Breast epithelium (tissue), 4 donors: ENCODE data around the gene OR6K2. TPM values are rescaled to one million over a fixed set of nuclear protein-coding genes. Genes with fewer than 3 reads are reported as not detected.
"Not testable (repeated sequence)": the region's sequence is repeated elsewhere in the genome, so short reads cannot be mapped to it uniquely, and the experiment has no call there.

Experiments
- DNase-seq, 2 donors: peaks; one replicate each; pipeline ENCODE4 v3.0.0-alpha.2; 2019; ENCODE audit warnings: low spot score in 2 of 2
- H3K27ac ChIP-seq, 2 donors: fragments of 200-600 bp; sonication (generic) in 1 of 2; one replicate each; pipeline ENCODE4 v1.5.1; 2016 to 2019; ENCODE audit warnings: mild to moderate bottlenecking in 1 of 2
- H3K27me3 ChIP-seq, 2 donors: fragments of 200-600 bp; sonication (generic) in 1 of 2; one replicate each; pipeline versions ENCODE4 v1.5.1 to v1.6.0; 2017 to 2019; ENCODE audit warnings: control low read depth in 1 of 2, mild to moderate bottlenecking in 1 of 2
- H3K36me3 ChIP-seq: fragments of 200-600 bp; one replicate; pipeline ENCODE4 v1.5.1; 2019
- H3K4me1 ChIP-seq, 2 donors: fragments of 200-600 bp; sonication (generic); one replicate each; pipeline ENCODE4 v1.5.1; 2016 to 2019; ENCODE audit warnings: control low read depth in 1 of 2
- H3K4me3 ChIP-seq, 3 donors: fragments of 200-600 bp; sonication (generic); 1 replicate in 2 of 3; 2 replicates in 1 of 3; pipeline ENCODE4 v1.5.1; 2016 to 2019; ENCODE audit warnings: mild to moderate bottlenecking in 3 of 3, moderate library complexity in 2 of 3
- H3K9me3 ChIP-seq, 2 donors: fragments of 200-600 bp; sonication (generic) in 1 of 2; one replicate each; pipeline ENCODE4 v1.5.1; 2016 to 2019; ENCODE audit warnings: control low read depth in 1 of 2
- POLR2A ChIP-seq: fragments of 450-650 bp; IDR thresholded peaks from one replicate; pipeline ENCODE4 v1.6.1; 2016; ENCODE audit warnings: antibody characterized with exemption, mild to moderate bottlenecking, moderate library complexity
- POLR2AphosphoS5 ChIP-seq, 3 donors: sonication (generic); formaldehyde crosslinking; IDR thresholded peaks; one replicate each; pipeline ENCODE4 v1.6.1; 2017; ENCODE audit warnings: antibody characterized with exemption in 3 of 3
- intact Hi-C: fragments of 100-400 bp; cut with DNase I; formaldehyde crosslinking; loops from one replicate; pipeline ENCODE4 v1.15.1; 2023; ENCODE audit warnings: low total_unique reads
- total RNA-seq, 3 donors: library from RNA; depleted of rRNA; stranded (reverse); fragments of >200 nt; gene quantifications; one replicate each; pipeline ENCODE4 v1.1.0, GENCODE V29; 2016
- TF ChIP-seq, protein P1 (sequence below), 3 donors: fragments of 450-650 bp; IDR thresholded peaks; one replicate each; pipeline ENCODE4 v1.5.1; 2016 to 2017; ENCODE audit warnings: antibody characterized with exemption in 3 of 3, mild to moderate bottlenecking in 3 of 3, moderate library complexity in 3 of 3

Gene OR6K2
- total RNA-seq, 3 donors from 2014 or later, result not detected

DNA sequence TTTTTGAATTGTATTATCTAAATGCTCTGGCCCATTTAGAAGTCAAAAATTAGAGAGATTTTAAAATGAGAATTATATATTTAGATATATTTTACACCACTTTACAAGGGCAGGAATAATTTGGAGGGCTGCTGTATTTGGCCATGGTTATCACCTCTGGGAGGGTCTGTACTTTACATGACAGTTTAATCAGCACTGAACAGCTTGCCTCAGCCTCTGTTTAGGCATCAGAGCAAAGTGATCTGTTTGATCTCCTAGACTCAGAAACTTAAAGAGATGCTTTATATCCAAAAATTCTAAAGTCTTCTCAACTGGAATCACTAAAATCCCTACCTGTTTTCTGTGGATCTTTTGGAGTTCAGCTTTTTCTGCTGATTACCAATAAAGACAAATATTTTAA, 8.5 kb downstream of the OR6K2 start:
- DNase-seq, result no peak
- H3K4me1 ChIP-seq, result no peaks in the 10 kb centered on the region
- intact Hi-C loops, result no loop called here
- H3K36me3 ChIP-seq, result no peaks in the 10 kb centered on the region
- no peak overlapping the region for H3K4me3 ChIP-seq
- H3K27me3 ChIP-seq, result no peaks in the 10 kb centered on the region
- H3K9me3 ChIP-seq, result no peaks in the 10 kb centered on the region
- TF ChIP-seq POLR2AphosphoS5 (IDR thresholded peaks at IDR 0.05), result no peak
- TF ChIP-seq POLR2A, result no peak
- TF ChIP-seq, protein P1, sequence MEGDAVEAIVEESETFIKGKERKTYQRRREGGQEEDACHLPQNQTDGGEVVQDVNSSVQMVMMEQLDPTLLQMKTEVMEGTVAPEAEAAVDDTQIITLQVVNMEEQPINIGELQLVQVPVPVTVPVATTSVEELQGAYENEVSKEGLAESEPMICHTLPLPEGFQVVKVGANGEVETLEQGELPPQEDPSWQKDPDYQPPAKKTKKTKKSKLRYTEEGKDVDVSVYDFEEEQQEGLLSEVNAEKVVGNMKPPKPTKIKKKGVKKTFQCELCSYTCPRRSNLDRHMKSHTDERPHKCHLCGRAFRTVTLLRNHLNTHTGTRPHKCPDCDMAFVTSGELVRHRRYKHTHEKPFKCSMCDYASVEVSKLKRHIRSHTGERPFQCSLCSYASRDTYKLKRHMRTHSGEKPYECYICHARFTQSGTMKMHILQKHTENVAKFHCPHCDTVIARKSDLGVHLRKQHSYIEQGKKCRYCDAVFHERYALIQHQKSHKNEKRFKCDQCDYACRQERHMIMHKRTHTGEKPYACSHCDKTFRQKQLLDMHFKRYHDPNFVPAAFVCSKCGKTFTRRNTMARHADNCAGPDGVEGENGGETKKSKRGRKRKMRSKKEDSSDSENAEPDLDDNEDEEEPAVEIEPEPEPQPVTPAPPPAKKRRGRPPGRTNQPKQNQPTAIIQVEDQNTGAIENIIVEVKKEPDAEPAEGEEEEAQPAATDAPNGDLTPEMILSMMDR (IDR thresholded peaks at IDR 0.05), result no peak
- no peak overlapping the region for H3K27ac ChIP-seq

DNA sequence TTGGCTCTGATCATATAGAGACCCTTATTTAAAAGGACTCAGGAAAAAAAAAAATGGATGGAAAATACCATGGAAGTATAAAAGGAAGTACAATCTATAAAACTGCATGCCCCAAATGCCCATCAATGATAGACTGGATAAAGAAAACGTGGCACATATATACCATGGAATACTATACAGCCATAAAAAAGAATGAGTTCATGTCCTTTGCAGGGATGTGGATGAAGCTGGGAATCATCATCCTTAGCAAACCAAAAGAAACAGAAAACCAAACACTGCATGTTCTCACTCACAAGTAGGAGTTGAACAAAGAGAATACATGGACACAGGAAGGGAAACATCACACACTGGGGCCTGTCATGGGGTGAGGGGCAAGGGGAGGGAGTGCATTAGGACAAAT, 9.3 kb downstream of the OR6K2 start:
- H3K4me1 ChIP-seq, H3K27me3 ChIP-seq, DNase-seq, H3K9me3 ChIP-seq, intact Hi-C loops, H3K27ac ChIP-seq, H3K36me3 ChIP-seq, H3K4me3 ChIP-seq: not testable (repeated sequence)

DNA sequence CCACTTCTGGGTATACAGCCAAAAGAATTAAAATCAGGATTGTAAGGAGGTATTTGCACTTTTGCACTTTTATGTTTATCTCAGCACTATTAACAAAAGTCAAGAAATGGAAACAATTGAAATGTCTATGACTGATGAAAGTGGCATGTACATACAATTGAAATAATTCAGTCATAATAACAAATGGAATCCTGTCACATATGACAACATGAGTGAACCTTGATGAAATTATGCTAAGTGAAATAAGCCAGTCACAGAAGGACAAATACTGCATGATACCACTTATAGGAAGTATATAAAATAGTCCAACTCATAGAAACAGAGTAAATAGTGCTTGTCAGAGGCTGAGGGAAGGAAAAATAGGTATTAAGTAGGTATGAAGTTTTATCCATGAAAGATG, 10.6 kb downstream of the OR6K2 start:
- no peak for DNase-seq

DNA sequence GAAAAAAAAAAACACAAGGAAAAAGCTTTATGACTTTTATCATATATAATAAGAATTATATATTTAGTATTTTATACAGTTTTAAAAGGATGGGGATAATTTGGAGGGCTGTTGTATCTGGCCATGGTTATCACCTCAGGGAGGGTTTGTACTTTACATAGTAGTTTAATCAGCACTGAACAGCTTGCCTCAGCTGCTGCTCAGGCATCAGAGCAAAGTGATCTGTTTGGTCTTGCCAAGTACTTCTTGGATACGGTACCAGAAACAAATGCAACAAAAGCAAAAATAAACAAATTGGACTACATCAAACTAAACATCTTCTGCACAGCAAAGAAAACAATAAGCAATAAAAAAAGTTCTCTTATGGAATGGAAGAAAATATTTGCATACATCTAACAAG, 11.3 kb downstream of the OR6K2 start:
- Histone ChIP-seq H3K4me1 (no peaks in the 10 kb centered on the region), H3K36me3 (no peaks in the 10 kb centered on the region), H3K9me3 (no peaks in the 10 kb centered on the region), H3K27ac (no peak overlapping the region), H3K27me3 (no peaks in the 10 kb centered on the region), H3K4me3 (no peak overlapping the region)
- TF ChIP-seq POLR2AphosphoS5 (IDR thresholded peaks at IDR 0.05), result no peak
- no peak for TF ChIP-seq POLR2A
- TF ChIP-seq, protein P1 (IDR thresholded peaks at IDR 0.05), result no peak
- DNase-seq, result no peak
- intact Hi-C loops, result no loop called here

More for the DNA sequence above, 10.6 kb downstream of the OR6K2 start:
- Histone ChIP-seq H3K36me3 (no peaks in the 10 kb centered on the region), H3K27ac (no peak overlapping the region), H3K27me3 (no peaks in the 10 kb centered on the region), H3K4me3 (no peak overlapping the region), H3K4me1 (no peaks in the 10 kb centered on the region), H3K9me3 (no peaks in the 10 kb centered on the region)
- intact Hi-C loops, result no loop called here
- TF ChIP-seq, protein P1 (IDR thresholded peaks at IDR 0.05), result no peak
- no peak for TF ChIP-seq POLR2AphosphoS5 (IDR thresholded peaks at IDR 0.05)
- no peak for TF ChIP-seq POLR2A

DNA sequence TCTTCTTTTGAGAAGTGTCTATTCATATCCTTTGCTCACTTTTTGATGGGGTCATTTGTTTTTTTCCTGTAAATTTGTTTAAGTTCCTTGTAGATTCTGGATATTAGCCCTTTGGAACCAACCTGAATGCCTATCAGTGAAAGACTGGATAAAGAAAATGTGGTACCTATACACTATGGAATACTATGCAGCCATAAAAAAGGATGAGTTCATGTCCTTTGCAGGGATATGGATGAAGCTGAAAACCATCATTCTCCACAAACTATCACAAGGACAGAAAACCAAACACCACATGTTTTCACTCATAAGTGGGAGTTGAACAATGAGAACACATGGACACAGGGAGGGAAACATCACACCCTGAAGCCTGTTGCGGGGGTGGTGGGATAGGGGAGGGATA, 12.1 kb downstream of the OR6K2 start:
- H3K27ac ChIP-seq, intact Hi-C loops, H3K9me3 ChIP-seq, H3K4me3 ChIP-seq, DNase-seq, H3K4me1 ChIP-seq, H3K36me3 ChIP-seq, H3K27me3 ChIP-seq: not testable (repeated sequence)

DNA sequence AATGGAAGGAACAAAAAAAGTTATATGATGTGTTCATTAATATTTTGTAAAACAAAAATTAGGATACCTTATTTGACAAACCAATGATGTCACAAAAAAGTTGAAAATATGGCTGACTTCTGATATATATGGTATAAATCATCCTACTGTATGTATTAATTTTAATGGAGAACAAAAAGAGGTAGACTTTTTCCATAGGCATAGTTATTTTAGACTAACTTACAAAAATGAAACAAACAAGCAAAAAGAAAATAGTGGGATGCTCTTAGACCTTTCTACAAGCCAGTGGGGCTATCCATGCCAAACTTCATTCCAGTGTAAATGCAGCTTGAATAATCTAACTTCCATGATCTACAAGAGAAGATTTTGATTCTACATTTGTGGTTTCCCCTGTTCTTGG, 13.4 kb downstream of the OR6K2 start:
- no peak for DNase-seq
- no peaks in the 10 kb centered on the region for H3K36me3 ChIP-seq
- H3K27ac ChIP-seq, result no peak overlapping the region
- H3K9me3 ChIP-seq, result no peaks in the 10 kb centered on the region
- H3K27me3 ChIP-seq, result no peaks in the 10 kb centered on the region
- H3K4me1 ChIP-seq, result no peaks in the 10 kb centered on the region
- intact Hi-C loops, result no loop called here
- TF ChIP-seq, protein P1 (IDR thresholded peaks at IDR 0.05), result no peak
- TF ChIP-seq POLR2A (no peak), POLR2AphosphoS5 (IDR thresholded peaks at IDR 0.05) (no peak)
- no peak overlapping the region for H3K4me3 ChIP-seq
